Activated CD4-positive, alpha-beta T cell treated with anti-CD3 and anti-CD28 coated beads for 36 hours (primary cell): ENCODE measurements around the gene MED27. TPM values are rescaled to one million over a fixed set of nuclear protein-coding genes. Genes with fewer than 3 reads are reported as not detected.

Source experiments
- ATAC-seq: fragments of 200-7000 bp; cut with Tn5 transposase; one replicate; pipeline ENCODE4 v1.10.0; 2021; ENCODE audit warnings: mild to moderate bottlenecking, moderate library complexity
- CTCF ChIA-PET: fragments of 350-600 bp; sonication (Branson Sonifier 250); formaldehyde crosslinking; loops from one replicate; lab custom pipeline; 2021; ENCODE audit warnings: antibody characterized with exemption; lab: Charles Lee
- POLR2A ChIA-PET: fragments of 350-600 bp; sonication (Branson Sonifier 250); formaldehyde crosslinking; loops from one replicate; lab custom pipeline; 2021; ENCODE audit warnings: antibody characterized with exemption, inconsistent platforms; lab: Charles Lee
- DNase-seq: peaks from one replicate; pipeline ENCODE4 v3.0.0-alpha.2; 2020
- H3K27ac Mint-ChIP-seq: one replicate; pipeline ENCODE4 v1.8.0; 2021; ENCODE audit warnings: mixed read lengths
- H3K27me3 Mint-ChIP-seq: one replicate; pipeline ENCODE4 v1.8.0; 2021; ENCODE audit warnings: mixed read lengths
- H3K36me3 Mint-ChIP-seq: one replicate; pipeline ENCODE4 v1.8.0; 2021; ENCODE audit warnings: low read depth, mixed read lengths
- H3K4me1 Mint-ChIP-seq: one replicate; pipeline ENCODE4 v1.8.0; 2021; ENCODE audit warnings: mixed read lengths
- H3K4me3 Mint-ChIP-seq: one replicate; pipeline ENCODE4 v1.8.0; 2021; ENCODE audit warnings: mild to moderate bottlenecking, moderate library complexity, mixed read lengths
- H3K9me3 Mint-ChIP-seq: one replicate; pipeline ENCODE4 v1.8.0; 2021; ENCODE audit warnings: low read depth, mixed read lengths
- intact Hi-C, 2 experiments: fragments of 100-400 bp; cut with DNase I in 1 of 2; cut with micrococcal nuclease in 1 of 2; formaldehyde crosslinking; loops; one replicate each; pipeline versions ENCODE4 v1.14.2 to v1.15.1; 2022 to 2024; cut with DNase I, micrococcal nuclease
- total RNA-seq, 2 experiments: library from RNA; stranded (reverse); gene quantifications; one replicate each; pipeline ENCODE4 v1.2.3, GENCODE V29; 2021

Gene MED27
- total RNA-seq, 2 experiments from 2014 or later, result 29.1 to 32.5 TPM

DNA sequence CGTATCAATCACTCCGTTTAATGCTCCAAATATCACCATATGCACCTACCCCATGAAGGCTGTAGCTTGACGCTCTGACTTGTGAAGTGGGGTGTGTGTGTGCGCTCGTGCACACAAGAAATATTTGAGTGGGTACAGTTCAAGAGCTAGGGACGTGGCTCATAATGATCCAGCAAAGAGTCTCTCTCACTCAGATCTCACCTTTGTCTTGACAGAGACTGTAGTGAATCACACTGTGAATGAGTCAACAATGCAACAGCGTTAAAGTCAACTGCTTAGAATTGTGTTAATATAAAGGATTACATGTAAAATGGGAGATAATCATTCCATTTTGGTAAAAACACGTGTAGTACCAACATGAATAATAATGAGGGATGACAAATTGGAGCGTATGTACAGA lies 119.4 kb downstream of the MED27 start:
- H3K27ac Mint-ChIP-seq, result no peak overlapping the region
- CTCF ChIA-PET, result no interaction called here
- peak; percentile 57 for ATAC-seq

GRCh38 chr9:131959887-131960286 lies 119.8 kb downstream of the MED27 start:
- ATAC-seq, result no peak
- DNase-seq, result no peak
- Mint-ChIP-seq H3K27ac (no peak overlapping the region), H3K36me3 (peaks cover 15% of the 10 kb centered on the region), H3K27me3 (no peaks in the 10 kb centered on the region), H3K4me3 (no peak overlapping the region), H3K4me1 (no peaks in the 10 kb centered on the region), H3K9me3 (no peaks in the 10 kb centered on the region)
- ChIA-PET POLR2A (no interaction called here), CTCF (no interaction called here)
- intact Hi-C loops, result no loop called here

More for the DNA sequence above, 119.4 kb downstream of the MED27 start:
- Mint-ChIP-seq H3K4me1 (no peaks in the 10 kb centered on the region), H3K27me3 (no peaks in the 10 kb centered on the region), H3K4me3 (no peak overlapping the region), H3K36me3 (peaks cover 15% of the 10 kb centered on the region), H3K9me3 (no peaks in the 10 kb centered on the region)
- intact Hi-C loops, result no loop called here
- POLR2A ChIA-PET, result no interaction called here
- DNase-seq, result no peak

GRCh38 chr9:131959056-131959455 lies 120.6 kb downstream of the MED27 start:
- ChIA-PET CTCF (no interaction called here), POLR2A (no interaction called here)
- Mint-ChIP-seq H3K9me3 (no peaks in the 10 kb centered on the region), H3K36me3 (peaks cover 11% of the 10 kb centered on the region), H3K27ac (no peak overlapping the region), H3K27me3 (no peaks in the 10 kb centered on the region), H3K4me1 (no peaks in the 10 kb centered on the region), H3K4me3 (no peak overlapping the region)
- ATAC-seq (no peak), DNase-seq (no peak)
- intact Hi-C loops, result no loop called here

DNA sequence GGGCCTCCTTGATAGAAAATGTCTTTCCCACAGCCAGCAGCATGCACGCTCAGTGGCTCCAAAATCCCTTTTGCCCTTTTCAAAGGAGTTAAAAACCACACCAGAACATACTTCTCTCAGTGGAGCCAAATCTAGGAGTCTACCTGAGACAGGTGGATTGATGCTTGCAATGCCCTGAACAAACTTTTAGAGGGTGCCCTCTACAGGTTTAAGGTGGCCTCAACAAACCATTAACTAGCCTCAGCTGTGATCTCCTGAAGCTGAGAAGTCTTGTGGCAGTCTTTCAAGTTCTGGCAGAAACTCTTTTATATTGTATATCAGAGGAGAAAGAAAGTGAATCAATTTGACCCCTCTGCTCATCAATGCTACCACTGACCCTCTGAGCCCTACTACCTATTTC lies 125.4 kb downstream of the MED27 start:
- ATAC-seq (no peak), DNase-seq (no peak)
- Mint-ChIP-seq H3K27me3 (no peaks in the 10 kb centered on the region), H3K27ac (no peak overlapping the region), H3K9me3 (no peaks in the 10 kb centered on the region), H3K4me1 (no peaks in the 10 kb centered on the region), H3K4me3 (no peak overlapping the region), H3K36me3 (peaks cover 7% of the 10 kb centered on the region)
- intact Hi-C loops, result loop anchor here in 1 of 2 experiments (1.0 kb wide), 1 partner anchor 192 kb away; no protein-coding TSS in a partner anchor
- ChIA-PET POLR2A (no interaction called here), CTCF (interaction anchor here (0.7 to 1.2 kb wide), 2 partner anchors 13 to 82 kb away, joined by 3 read pairs; no protein-coding TSS in a partner anchor)

GRCh38 chr9:131951905-131952304 lies 127.8 kb downstream of the MED27 start:
- ATAC-seq, result no peak
- intact Hi-C loops, result no loop called here
- Mint-ChIP-seq H3K27ac (no peak overlapping the region), H3K27me3 (no peaks in the 10 kb centered on the region), H3K36me3 (peaks cover 7% of the 10 kb centered on the region), H3K4me1 (no peaks in the 10 kb centered on the region), H3K4me3 (no peak overlapping the region), H3K9me3 (no peaks in the 10 kb centered on the region)
- CTCF ChIA-PET, result interaction anchor here (1.1 kb wide), 1 partner anchor 15 kb away, joined by 3 read pairs; no protein-coding TSS in a partner anchor
- no peak for DNase-seq
- POLR2A ChIA-PET, result no interaction called here

- Mint-ChIP-seq H3K27me3 (no peaks in the 10 kb centered on the region), H3K4me3 (no peak overlapping the region), H3K27ac (no peak overlapping the region), H3K4me1 (no peaks in the 10 kb centered on the region), H3K9me3 (no peaks in the 10 kb centered on the region), H3K36me3 (peaks cover 2% of the 10 kb centered on the region)
- ChIA-PET CTCF (interaction anchor here (0.6 kb wide), 1 partner anchor 79 kb away, joined by 3 read pairs; no protein-coding TSS in a partner anchor), POLR2A (no interaction called here)
- intact Hi-C loops, result no loop called here
- ATAC-seq, result no peak
- no peak for DNase-seq
Observed at GRCh38 chr9:131951155-131951554, 128.5 kb downstream of the MED27 start.

GRCh38 chr9:131950487-131950886 lies 129.2 kb downstream of the MED27 start:
- no peak for DNase-seq
- POLR2A ChIA-PET, result interaction anchor here (0.5 kb wide), 1 partner anchor 321 kb away, joined by 7 read pairs; no protein-coding TSS in a partner anchor

GRCh38 chr9:131946180-131946579 lies 133.5 kb downstream of the MED27 start:
- H3K27ac Mint-ChIP-seq, result no peak overlapping the region
- H3K4me1 Mint-ChIP-seq, result no peaks in the 10 kb centered on the region
- CTCF ChIA-PET, result interaction anchor here (0.6 kb wide), 1 partner anchor 115 kb away, joined by 3 read pairs; no protein-coding TSS in a partner anchor
- H3K27me3 Mint-ChIP-seq, result no peaks in the 10 kb centered on the region
- H3K36me3 Mint-ChIP-seq, result peaks cover 3% of the 10 kb centered on the region
- POLR2A ChIA-PET, result no interaction called here
- intact Hi-C loops, result no loop called here
- ATAC-seq (no peak), DNase-seq (no peak)
- H3K4me3 Mint-ChIP-seq, result no peak overlapping the region
- H3K9me3 Mint-ChIP-seq, result no peaks in the 10 kb centered on the region

More at GRCh38 chr9:131950487-131950886, 129.2 kb downstream of the MED27 start:
- Mint-ChIP-seq H3K27ac (no peak overlapping the region), H3K36me3 (no peaks in the 10 kb centered on the region), H3K4me3 (no peak overlapping the region), H3K9me3 (no peaks in the 10 kb centered on the region), H3K27me3 (no peaks in the 10 kb centered on the region), H3K4me1 (no peaks in the 10 kb centered on the region)
- peak; percentile 23 for ATAC-seq
- CTCF ChIA-PET, result no interaction called here
- intact Hi-C loops, result no loop called here

GRCh38 chr9:131943351-131943841 lies 136.3 kb downstream of the MED27 start:
- H3K9me3 Mint-ChIP-seq, result no peaks in the 10 kb centered on the region
- CTCF ChIA-PET, result interaction anchor here (0.5 to 1.2 kb wide), 2 partner anchors 57 to 1926 kb away, joined by 3 to 4 read pairs; no protein-coding TSS in a partner anchor
- H3K36me3 Mint-ChIP-seq, result peaks cover 8% of the 10 kb centered on the region
- no peak overlapping the region for H3K27ac Mint-ChIP-seq
- no peak for DNase-seq
- ATAC-seq, result no peak
- POLR2A ChIA-PET, result no interaction called here
- no peak overlapping the region for H3K4me3 Mint-ChIP-seq
- H3K4me1 Mint-ChIP-seq, result no peaks in the 10 kb centered on the region
- intact Hi-C loops, result no loop called here
- H3K27me3 Mint-ChIP-seq, result no peaks in the 10 kb centered on the region

DNA sequence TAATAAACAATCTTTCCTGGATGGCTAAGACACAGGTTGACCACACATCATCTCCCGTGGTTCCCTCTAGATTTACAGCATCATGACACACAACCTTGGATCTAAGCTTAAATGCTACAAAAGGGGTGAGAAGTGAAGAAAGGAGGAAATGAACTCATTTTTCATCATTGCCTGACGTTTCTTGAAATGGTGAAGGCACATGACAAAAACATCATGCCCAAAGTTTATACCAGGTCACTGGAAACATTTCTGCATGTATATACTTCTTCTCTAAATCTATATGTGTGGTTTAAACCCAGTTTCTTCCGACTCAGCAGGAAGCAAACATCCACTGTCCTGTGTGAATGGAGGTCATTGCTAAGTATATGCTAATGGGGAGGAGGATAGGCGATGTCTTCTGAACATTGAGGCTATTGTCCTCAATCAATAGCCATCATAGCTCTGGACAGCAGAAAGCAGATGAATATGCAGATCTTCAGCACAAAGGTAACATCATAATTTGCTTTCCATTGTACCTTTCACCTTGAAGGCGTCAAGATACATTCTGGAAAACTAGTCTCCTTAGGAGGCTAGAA lies 137.4 kb downstream of the MED27 start:
- ATAC-seq (no peak), DNase-seq (no peak)
- intact Hi-C loops, result no loop called here
- H3K9me3 Mint-ChIP-seq, result no peaks in the 10 kb centered on the region
- POLR2A ChIA-PET, result no interaction called here
- H3K36me3 Mint-ChIP-seq, result peaks cover 18% of the 10 kb centered on the region
- no peak overlapping the region for H3K27ac Mint-ChIP-seq
- no peak overlapping the region for H3K4me3 Mint-ChIP-seq
- CTCF ChIA-PET, result interaction anchor here (0.6 to 1.2 kb wide), 2 partner anchors 56 to 643 kb away, joined by 3 read pairs; no protein-coding TSS in a partner anchor
- no peaks in the 10 kb centered on the region for H3K27me3 Mint-ChIP-seq
- no peaks in the 10 kb centered on the region for H3K4me1 Mint-ChIP-seq

- intact Hi-C loops, result no loop called here
- peaks cover 2% of the 10 kb centered on the region for H3K9me3 Mint-ChIP-seq
- DNase-seq (no peak), ATAC-seq (no peak)
- ChIA-PET CTCF (no interaction called here), POLR2A (no interaction called here)
- H3K36me3 Mint-ChIP-seq, result peaks cover 28% of the 10 kb centered on the region
- no peaks in the 10 kb centered on the region for H3K27me3 Mint-ChIP-seq
- no peak overlapping the region for H3K4me3 Mint-ChIP-seq
- no peaks in the 10 kb centered on the region for H3K4me1 Mint-ChIP-seq
- no peak overlapping the region for H3K27ac Mint-ChIP-seq
Observed at GRCh38 chr9:131937451-131937850, 142.2 kb downstream of the MED27 start.

DNA sequence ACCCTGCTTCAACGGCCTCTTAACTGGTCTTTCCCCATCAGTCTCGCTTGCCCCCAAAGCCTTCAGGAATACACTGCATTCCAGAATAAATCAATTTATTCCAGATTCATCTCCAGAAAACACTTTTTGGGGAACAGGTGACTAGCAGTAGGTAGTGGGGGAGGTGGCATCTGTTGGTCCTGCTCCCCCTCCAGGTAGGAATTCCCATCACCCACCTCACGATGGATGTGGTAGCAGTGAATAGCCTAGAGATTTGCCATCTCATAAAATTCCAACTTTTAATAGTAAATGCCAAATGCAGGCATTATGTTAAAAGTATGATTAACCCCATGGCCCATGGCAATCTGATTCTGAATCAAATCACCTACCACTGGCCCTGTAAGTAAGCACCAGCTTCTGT lies 142.7 kb downstream of the MED27 start:
- ATAC-seq, result no peak
- ChIA-PET POLR2A (no interaction called here), CTCF (interaction anchor here (0.6 kb wide), 1 partner anchor 205 kb away, joined by 3 read pairs; no protein-coding TSS in a partner anchor)
- Mint-ChIP-seq H3K9me3 (peaks cover 2% of the 10 kb centered on the region), H3K4me1 (no peaks in the 10 kb centered on the region), H3K27me3 (no peaks in the 10 kb centered on the region), H3K36me3 (peaks cover 28% of the 10 kb centered on the region), H3K4me3 (no peak overlapping the region), H3K27ac (no peak overlapping the region)
- no peak for DNase-seq
- intact Hi-C loops, result no loop called here
